ENCODE measurements around the gene CTAGE4. TPM values are rescaled to one million over a fixed set of nuclear protein-coding genes. Genes with fewer than 3 reads are reported as not detected.

CTAGE4 gene
- total RNA-seq: 4.7 and 10.6 TPM in 2 replicates

GRCh38 chr7:144183166-144183565, at the start of gene CTAGE4:
CTAGE4 (plus strand) TSS chr7:144183466; CDS start chr7:144183504, 38 bp downstream.

GRCh38 chr7:144195212-144195872, 12.1 kb downstream of the CTAGE4 start, which contains the start of gene ARHGEF35:
ARHGEF35 (minus strand) TSS chr7:144195833; CDS start chr7:144188383, 7,450 bp downstream.

Other genes with a start within 250 kb of the CTAGE4 start
- not detected in 2 replicates for gene OR2F2, start 248.2 kb upstream of the CTAGE4 start, total RNA-seq
- 0.11 TPM in 1 of 2 replicates, not detected in the other for gene OR2F1, start 228.6 kb upstream of the CTAGE4 start, total RNA-seq
- not detected in 2 replicates for gene OR6B1, start 183.1 kb upstream of the CTAGE4 start, total RNA-seq
- gene OR2A5, start 134.5 kb upstream of the CTAGE4 start, total RNA-seq: not detected in 2 replicates
- gene OR2A25, start 113.7 kb upstream of the CTAGE4 start, total RNA-seq: not detected in 2 replicates
- not detected in 2 replicates for gene OR2A12, start 97.2 kb upstream of the CTAGE4 start, total RNA-seq
- not detected in 2 replicates for gene OR2A2, start 73.9 kb upstream of the CTAGE4 start, total RNA-seq
- gene OR2A14, start 60.3 kb upstream of the CTAGE4 start, total RNA-seq: not detected in 2 replicates
- 0.11 and 6.3 TPM in 2 replicates for gene ARHGEF35, start 12.4 kb downstream of the CTAGE4 start, total RNA-seq
- not detected in 2 replicates for gene OR2A42, start 56.1 kb downstream of the CTAGE4 start, total RNA-seq
- 5.6 and 7.1 TPM in 2 replicates for gene OR2A7, start 81.3 kb downstream of the CTAGE4 start, total RNA-seq
- gene CTAGE8, start 85.8 kb downstream of the CTAGE4 start, total RNA-seq: 7.9 TPM in 1 of 2 replicates, not detected in the other
- not detected in 2 replicates for gene OR2A1, start 129.0 kb downstream of the CTAGE4 start, total RNA-seq
- gene ARHGEF5, start 171.9 kb downstream of the CTAGE4 start, total RNA-seq: 29.1 and 55.1 TPM in 2 replicates
- gene NOBOX, start 220.2 kb downstream of the CTAGE4 start, total RNA-seq: not detected in 2 replicates